K562 (cell line): Measurements from ENCODE around the gene SLC43A1. TPM values are rescaled to one million over a fixed set of nuclear protein-coding genes. Genes with fewer than 3 reads are reported as not detected.

Experiments used
- CTBP1 ChIP-seq: fragments of 450-650 bp; IDR thresholded peaks from 2 replicates; pipeline ENCODE4 v1.6.1; 2016; ENCODE audit warnings: borderline replicate concordance
- L3MBTL2 ChIP-seq: fragments of 450-650 bp; IDR thresholded peaks from 2 replicates; pipeline ENCODE4 v1.6.1; 2016; ENCODE audit warnings: mild to moderate bottlenecking, moderate library complexity
- RBBP5 ChIP-seq: fragments of 200-600 bp; sonication (generic); IDR thresholded peaks from 2 replicates; pipeline ENCODE4 v1.6.1; 2012; ENCODE audit warnings: borderline replicate concordance, mild to moderate bottlenecking, low read length, control low read depth, inconsistent platforms; ENCODE audit not compliant: insufficient read depth, poor library complexity, severe bottlenecking
- polyA plus RNA-seq, 8 experiments: library from polyadenylated mRNA; depleted of rRNA in 4 of 8; stranded (reverse) in 5 of 8; unstranded in 3 of 8; fragments of >200 nt; fragmentation: Nextera tagmentation in 2 of 8; fragmentation: Illumina TruSeq in 1 of 8; extraction: Ambion mirVana in 2 of 8; extraction: Trizol in 1 of 8; gene quantifications; 2 replicates each; pipeline versions ENCODE4 v1.2.1 to v1.2.3, GENCODE V29; 2011 to 2014; ENCODE audit warnings: inconsistent platforms in 1 of 8, missing spikeins in 1 of 8
- total RNA-seq, 7 experiments: library from RNA; depleted of rRNA in 6 of 7; stranded (reverse); fragments of >200 nt in 6 of 7; fragmentation: Illumina TruSeq in 2 of 7; extraction: Trizol in 2 of 7; gene quantifications; 2 replicates each; pipeline versions ENCODE4 v1.2.1 to v1.2.3, GENCODE V29; 2011 to 2021; ENCODE audit warnings: low replicate concordance in 1 of 7
- TF ChIP-seq, protein P1 (sequence below), 2 experiments: fragments of 450-650 bp in 1 of 2; sonication (generic) in 1 of 2; formaldehyde crosslinking in 1 of 2; IDR thresholded peaks; 2 replicates each; pipeline versions ENCODE4 v1.7.1 to v1.9.0; 2016 to 2022; ENCODE audit warnings: inconsistent platforms in 1 of 2, mild to moderate bottlenecking in 1 of 2, missing genetic modification reagents in 1 of 2

SLC43A1 gene
- total and polyA plus RNA-seq, 9 of the 15 experiments (the other 6 are each of a cell fraction or from before 2014, with no cell fraction given), result 2.6 to 41.8 (median 24.6) TPM

DNA sequence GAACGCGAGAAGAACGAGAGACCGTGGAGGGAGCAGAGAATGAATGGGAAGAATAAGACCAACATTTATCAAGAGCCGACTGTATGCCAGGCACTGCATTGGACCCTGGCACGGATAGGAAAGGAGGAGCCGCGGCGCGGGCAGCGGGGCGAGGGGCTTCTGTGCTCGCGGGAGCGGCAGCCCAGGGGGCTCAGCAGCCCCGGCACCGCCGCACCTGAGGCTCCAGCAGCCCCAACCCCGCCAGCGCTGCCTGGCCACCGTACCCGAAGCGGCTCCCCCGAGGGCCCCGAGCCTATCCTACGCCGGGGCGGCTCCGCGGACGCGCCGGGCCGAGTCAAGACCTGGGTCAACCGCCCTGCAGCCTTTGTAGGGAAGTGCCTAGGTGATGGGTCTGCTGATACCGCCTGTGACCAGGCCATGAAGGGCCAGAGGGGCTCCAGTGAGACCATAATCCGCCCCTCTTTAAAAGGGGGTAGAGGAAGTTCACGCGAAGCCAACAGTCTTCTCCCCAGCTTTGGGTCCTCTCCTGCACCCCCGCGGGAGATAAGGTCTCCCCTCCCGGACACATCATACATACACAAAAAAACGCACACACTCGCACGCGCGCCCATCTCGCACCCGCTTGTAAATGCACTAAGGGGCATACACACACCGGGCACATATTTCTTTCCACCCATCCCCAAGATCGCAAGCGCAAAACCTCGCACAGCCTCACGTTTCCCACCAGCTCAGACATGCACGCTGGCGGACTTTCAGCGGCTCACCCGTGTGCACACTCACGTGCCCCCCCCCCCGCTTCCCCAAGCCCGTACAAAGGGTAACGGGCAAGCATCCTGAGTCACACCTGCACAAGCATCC lies 56.1 kb downstream of the SLC43A1 start (continued):
- TF ChIP-seq L3MBTL2, result peak; percentile 27
- TF ChIP-seq RBBP5, result peak; percentile 39
- peak; percentile 13; the same call in 1 of the 2 replicates for TF ChIP-seq CTBP1
- TF ChIP-seq, protein P1, sequence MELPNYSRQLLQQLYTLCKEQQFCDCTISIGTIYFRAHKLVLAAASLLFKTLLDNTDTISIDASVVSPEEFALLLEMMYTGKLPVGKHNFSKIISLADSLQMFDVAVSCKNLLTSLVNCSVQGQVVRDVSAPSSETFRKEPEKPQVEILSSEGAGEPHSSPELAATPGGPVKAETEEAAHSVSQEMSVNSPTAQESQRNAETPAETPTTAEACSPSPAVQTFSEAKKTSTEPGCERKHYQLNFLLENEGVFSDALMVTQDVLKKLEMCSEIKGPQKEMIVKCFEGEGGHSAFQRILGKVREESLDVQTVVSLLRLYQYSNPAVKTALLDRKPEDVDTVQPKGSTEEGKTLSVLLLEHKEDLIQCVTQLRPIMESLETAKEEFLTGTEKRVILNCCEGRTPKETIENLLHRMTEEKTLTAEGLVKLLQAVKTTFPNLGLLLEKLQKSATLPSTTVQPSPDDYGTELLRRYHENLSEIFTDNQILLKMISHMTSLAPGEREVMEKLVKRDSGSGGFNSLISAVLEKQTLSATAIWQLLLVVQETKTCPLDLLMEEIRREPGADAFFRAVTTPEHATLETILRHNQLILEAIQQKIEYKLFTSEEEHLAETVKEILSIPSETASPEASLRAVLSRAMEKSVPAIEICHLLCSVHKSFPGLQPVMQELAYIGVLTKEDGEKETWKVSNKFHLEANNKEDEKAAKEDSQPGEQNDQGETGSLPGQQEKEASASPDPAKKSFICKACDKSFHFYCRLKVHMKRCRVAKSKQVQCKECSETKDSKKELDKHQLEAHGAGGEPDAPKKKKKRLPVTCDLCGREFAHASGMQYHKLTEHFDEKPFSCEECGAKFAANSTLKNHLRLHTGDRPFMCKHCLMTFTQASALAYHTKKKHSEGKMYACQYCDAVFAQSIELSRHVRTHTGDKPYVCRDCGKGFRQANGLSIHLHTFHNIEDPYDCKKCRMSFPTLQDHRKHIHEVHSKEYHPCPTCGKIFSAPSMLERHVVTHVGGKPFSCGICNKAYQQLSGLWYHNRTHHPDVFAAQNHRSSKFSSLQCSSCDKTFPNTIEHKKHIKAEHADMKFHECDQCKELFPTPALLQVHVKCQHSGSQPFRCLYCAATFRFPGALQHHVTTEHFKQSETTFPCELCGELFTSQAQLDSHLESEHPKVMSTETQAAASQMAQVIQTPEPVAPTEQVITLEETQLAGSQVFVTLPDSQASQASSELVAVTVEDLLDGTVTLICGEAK (IDR thresholded peaks at IDR 0.05), result 0 out of 2 replicates have a peak, but pooled peaks have one; percentile 2
- TF ChIP-seq, protein P1 (CRISPR knock-in tag; IDR thresholded peaks at IDR 0.05), result no peak
